AML-193 (cell line): ENCODE results near the gene NKX2-1.
"Not testable (repeated sequence)": the region's sequence is repeated elsewhere in the genome, so short reads cannot be mapped to it uniquely, and the experiment has no call there.

Source experiments
- DNase-seq, 2 experiments: peaks; one replicate each; lab custom pipeline; 2025; lab: John Stamatoyannopoulos, UW

The NKX2-1 gene

GRCh38 chr14:36519431-36520321 is at the start of gene NKX2-1:
TSS of gene NKX2-1 (minus strand) at chr14:36520232. CDS start at chr14:36520129, 103 bp downstream.
- no peak for DNase-seq

GRCh38 chr14:36556811-36557433 is 36.9 kb upstream of the NKX2-1 start:
- DNase-seq = peak; percentile 4 to 19

GRCh38 chr14:36555998-36556743 is 36.1 kb upstream of the NKX2-1 start:
- DNase-seq = no peak

GRCh38 chr14:36553656-36554260 is 33.7 kb upstream of the NKX2-1 start:
- DNase-seq = peak; percentile 1 to 19

- no peak for DNase-seq
Measured at GRCh38 chr14:36550899-36551298, 30.9 kb upstream of the NKX2-1 start.

GRCh38 chr14:36544280-36544679 is 24.2 kb upstream of the NKX2-1 start:
- DNase-seq = not testable (repeated sequence)

- no peak for DNase-seq
Measured at GRCh38 chr14:36538051-36538450, 18.0 kb upstream of the NKX2-1 start.

GRCh38 chr14:36529062-36529461 is 9.0 kb upstream of the NKX2-1 start:
- no peak for DNase-seq

GRCh38 chr14:36525746-36526099 is 5.7 kb upstream of the NKX2-1 start:
- DNase-seq = no peak

- no peak for DNase-seq
Measured at GRCh38 chr14:36524874-36525745, 5.1 kb upstream of the NKX2-1 start.

GRCh38 chr14:36524220-36524837 is 4.3 kb upstream of the NKX2-1 start:
- no peak for DNase-seq

- no peak for DNase-seq
Measured at GRCh38 chr14:36522972-36523715, 3.1 kb upstream of the NKX2-1 start.

- no peak for DNase-seq
Measured at GRCh38 chr14:36522347-36522971, 2.4 kb upstream of the NKX2-1 start.

GRCh38 chr14:36521598-36522345 is 1.7 kb upstream of the NKX2-1 start:
- DNase-seq = no peak

GRCh38 chr14:36520601-36521525 is 831 bp upstream of the NKX2-1 start:
- DNase-seq = no peak

- no peak for DNase-seq
Measured at GRCh38 chr14:36518586-36519430, 1.2 kb downstream of the NKX2-1 start.
